GM12878 (cell line): Measurements from ENCODE around the gene IRF1. TPM values are rescaled to one million over a fixed set of nuclear protein-coding genes. Genes with fewer than 3 reads are reported as not detected.

Experiments used
- ATAC-seq: fragments of 200-7000 bp; cut with Tn5 transposase; 3 replicates; pipeline ENCODE4 v1.9.1; 2020; ENCODE audit warnings: mild to moderate bottlenecking, moderate library complexity
- BruUV-seq: library from RNA; stranded (reverse); fragments of 400-500 nt; replicated peaks from 2 replicates; lab custom pipeline; 2021; lab: Mats Ljungman, UMichigan
- CTCF ChIA-PET: fragments of 300-600 bp; sonication (Branson Sonifier 250); formaldehyde crosslinking; extraction: SDS; loops from one replicate; lab custom pipeline; 2021; ENCODE audit warnings: inconsistent platforms; lab: Yijun Ruan, JAX
- POLR2A ChIA-PET: fragments of 350-600 bp; formaldehyde crosslinking; extraction: SDS; loops from one replicate; lab custom pipeline; 2021; ENCODE audit warnings: inconsistent platforms; lab: Charles Lee
- RAD21 ChIA-PET: fragments of 300-600 bp; sonication (Branson Sonifier 250); formaldehyde crosslinking; loops from one replicate; lab custom pipeline; 2023; ENCODE audit warnings: antibody characterized with exemption; ENCODE audit not compliant: unreplicated experiment; lab: Charles Lee
- SMC1A ChIA-PET: fragments of 300-600 bp; sonication (Branson Sonifier 250); formaldehyde crosslinking; loops from one replicate; lab custom pipeline; 2023; ENCODE audit not compliant: unreplicated experiment, uncharacterized antibody; lab: Charles Lee
- DNase-seq: peaks from one replicate; pipeline ENCODE4 v3.0.0-alpha.2; 2011; ENCODE audit warnings: low read depth, low spot score
- FAIRE-seq: peaks from 3 replicates; lab custom pipeline; 2011; peaks lifted over from hg19 to GRCh38; lab: Jason Lieb, UNC
- H2AFZ ChIP-seq: 2 replicates; pipeline ENCODE4 v1.6.0; 2011; ENCODE audit warnings: low read depth, low read length, control low read depth; ENCODE audit not compliant: control insufficient read depth
- H3K27ac ChIP-seq: 2 replicates; pipeline ENCODE4 v1.5.1; 2011; ENCODE audit warnings: control low read depth; ENCODE audit not compliant: control insufficient read depth, insufficient read depth
- H3K27me3 ChIP-seq, 2 experiments: replicated peaks in 1 of 2; 2 replicates each; pipeline versions ENCODE4 v1.6.0 to v1.6.1; 2011; ENCODE audit warnings: low read length in 1 of 2; ENCODE audit not compliant: control insufficient read depth in 2 of 2, insufficient read depth in 2 of 2
- H3K36me3 ChIP-seq, 2 experiments: 2 replicates each; pipeline ENCODE4 v1.5.1; 2011; ENCODE audit warnings: low read length in 1 of 2; ENCODE audit not compliant: control insufficient read depth in 2 of 2, insufficient read depth in 2 of 2
- H3K4me1 ChIP-seq: 2 replicates; pipeline ENCODE4 v1.6.1; 2011; ENCODE audit warnings: mild to moderate bottlenecking, low read length, moderate library complexity, mixed read lengths; ENCODE audit not compliant: control insufficient read depth, insufficient read depth
- H3K4me2 ChIP-seq: 2 replicates; pipeline ENCODE4 v1.6.0; 2011; ENCODE audit warnings: control low read depth; ENCODE audit not compliant: control insufficient read depth, insufficient read depth
- H3K4me3 ChIP-seq: fragments of 200-600 bp; sonication (generic); 2 replicates; pipeline ENCODE4 v1.5.1; 2016
- H3K79me2 ChIP-seq: 2 replicates; pipeline ENCODE4 v1.6.0; 2011; ENCODE audit warnings: low read length; ENCODE audit not compliant: control insufficient read depth, insufficient read depth
- H3K9ac ChIP-seq: 2 replicates; pipeline ENCODE4 v1.8.0; 2011; ENCODE audit warnings: low read length, control low read depth, mixed read lengths; ENCODE audit not compliant: control insufficient read depth, insufficient read depth
- H3K9me3 ChIP-seq: replicated peaks from 3 replicates; pipeline ENCODE4 v1.5.1; 2011; ENCODE audit warnings: mild to moderate bottlenecking, low read length; ENCODE audit not compliant: control insufficient read depth, insufficient read depth
- H4K20me1 ChIP-seq: 2 replicates; pipeline ENCODE4 v1.6.0; 2011; ENCODE audit not compliant: control insufficient read depth, insufficient read depth
- ATF2 ChIP-seq: IDR thresholded peaks from 2 replicates; pipeline ENCODE4 v1.6.1; 2012; ENCODE audit warnings: low read length, inconsistent platforms
- CBX5 ChIP-seq: sonication (generic); IDR thresholded peaks from 2 replicates; pipeline ENCODE4 v1.6.1; 2016; ENCODE audit warnings: low read depth, moderate library complexity, mild to moderate bottlenecking, inconsistent platforms
- EED ChIP-seq: sonication (generic); IDR thresholded peaks from 2 replicates; pipeline ENCODE4 v1.6.1; 2016; ENCODE audit warnings: antibody characterized with exemption, low read depth
- FOXK2 ChIP-seq: fragments of 450-650 bp; IDR thresholded peaks from 2 replicates; pipeline ENCODE4 v1.6.1; 2017; ENCODE audit warnings: mild to moderate bottlenecking, moderate library complexity
- HDAC6 ChIP-seq: fragments of 200-600 bp; sonication (generic); IDR thresholded peaks from one replicate; pipeline ENCODE4 v1.8.0; 2017; ENCODE audit warnings: antibody characterized with exemption; ENCODE audit not compliant: unreplicated experiment
- MAX ChIP-seq: IDR thresholded peaks from 2 replicates; pipeline ENCODE4 v1.6.1; 2012; ENCODE audit warnings: low read depth, low read length, improper control_type of control experiment
- NFIC ChIP-seq: IDR thresholded peaks from 2 replicates; pipeline ENCODE4 v1.6.1; 2012; ENCODE audit warnings: low read depth, mild to moderate bottlenecking, inconsistent platforms, low read length, moderate library complexity
- PAX8 ChIP-seq: fragments of 450-650 bp; IDR thresholded peaks from 2 replicates; pipeline ENCODE4 v1.6.1; 2017; ENCODE audit warnings: mild to moderate bottlenecking, moderate library complexity
- RELA ChIP-seq: fragments of 450-650 bp; IDR thresholded peaks from 2 replicates; pipeline ENCODE4 v1.8.0; 2014; ENCODE audit warnings: borderline replicate concordance; ENCODE audit not compliant: partially characterized antibody
- SUPT20H ChIP-seq: IDR thresholded peaks from 2 replicates; pipeline ENCODE4 v1.6.1; 2011; ENCODE audit warnings: low read depth, mild to moderate bottlenecking, low read length, moderate library complexity, borderline replicate concordance; ENCODE audit not compliant: control insufficient read depth
- ZNF687 ChIP-seq: fragments of 450-650 bp; IDR thresholded peaks from 2 replicates; pipeline ENCODE4 v1.6.1; 2017; ENCODE audit warnings: mild to moderate bottlenecking, moderate library complexity
- WGBS: methylation state at CpG from one replicate; pipeline ENCODE4 v1.1.6; 2016; ENCODE audit warnings: low lambda C conversion rate; ENCODE audit not compliant: insufficient replicate concordance, insufficient coverage; ENCODE audit errors: missing lambda C conversion rate; 5-methylcytosine and 5-hydroxymethylcytosine counted together
- in situ Hi-C: fragments of 300-500 bp; cut with MboI; formaldehyde crosslinking; loops from 9 replicates; pipeline ENCODE4 v1.14.3; 2018; ENCODE audit warnings: mixed read lengths
- intact Hi-C: fragments of 100-400 bp; cut with micrococcal nuclease; formaldehyde crosslinking; loops from one replicate; pipeline ENCODE4 v1.14.2; 2022; ENCODE audit not compliant: unreplicated experiment
- polyA plus RNA-seq, 11 experiments: library from polyadenylated mRNA; depleted of rRNA in 4 of 11; unstranded in 6 of 11; stranded (reverse) in 5 of 11; fragments of >200 nt; fragmentation: Nextera tagmentation in 4 of 11; fragmentation: Illumina TruSeq in 1 of 11; extraction: Ambion mirVana in 4 of 11; extraction: Trizol in 1 of 11; gene quantifications; 1 replicate in 1 of 11; 2 replicates in 10 of 11; pipeline versions ENCODE4 v1.2.1 to v1.2.3, GENCODE V29; 2011 to 2016; ENCODE audit warnings: inconsistent platforms in 2 of 11, missing spikeins in 2 of 11, low read depth in 1 of 11
- total RNA-seq, 4 experiments: library from RNA; depleted of rRNA in 3 of 4; stranded (reverse); fragments of >200 nt in 3 of 4; fragmentation: Illumina TruSeq in 1 of 4; extraction: Trizol in 1 of 4; gene quantifications; 2 replicates each; pipeline versions ENCODE4 v1.2.1 to v1.2.3, GENCODE V29; 2013 to 2021

Gene IRF1
- total and polyA plus RNA-seq, 10 of the 15 experiments (the other 5 are each of a cell fraction or from before 2014, with no cell fraction given): 6.9 to 68.0 (median 49.6) TPM

DNA sequence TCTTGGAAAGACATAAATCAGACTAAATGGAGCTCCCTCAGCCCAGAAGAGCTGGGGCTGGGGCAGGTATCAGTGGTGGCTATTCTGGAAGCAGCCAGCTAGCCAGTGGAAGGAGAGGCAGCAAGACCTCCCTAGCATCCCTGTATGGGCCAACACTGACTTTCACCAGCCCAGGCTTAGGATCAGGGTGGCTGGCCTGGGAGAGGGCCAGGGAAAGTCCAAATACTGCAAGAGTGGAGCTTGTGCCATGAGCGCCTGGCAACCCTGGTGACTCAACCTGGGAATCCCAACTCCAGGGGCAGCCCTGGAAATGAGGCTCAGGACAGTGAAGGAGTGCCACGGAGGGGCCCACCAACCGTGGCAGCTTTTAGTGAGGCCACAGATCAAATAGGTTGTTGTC is 7.6 kb upstream of the IRF1 start:
- FAIRE-seq (no peak), ATAC-seq (no peak)
- in situ Hi-C loops: loop anchor here (10.0 kb wide), 1 partner anchor 113 kb away; no protein-coding TSS in a partner anchor

DNA sequence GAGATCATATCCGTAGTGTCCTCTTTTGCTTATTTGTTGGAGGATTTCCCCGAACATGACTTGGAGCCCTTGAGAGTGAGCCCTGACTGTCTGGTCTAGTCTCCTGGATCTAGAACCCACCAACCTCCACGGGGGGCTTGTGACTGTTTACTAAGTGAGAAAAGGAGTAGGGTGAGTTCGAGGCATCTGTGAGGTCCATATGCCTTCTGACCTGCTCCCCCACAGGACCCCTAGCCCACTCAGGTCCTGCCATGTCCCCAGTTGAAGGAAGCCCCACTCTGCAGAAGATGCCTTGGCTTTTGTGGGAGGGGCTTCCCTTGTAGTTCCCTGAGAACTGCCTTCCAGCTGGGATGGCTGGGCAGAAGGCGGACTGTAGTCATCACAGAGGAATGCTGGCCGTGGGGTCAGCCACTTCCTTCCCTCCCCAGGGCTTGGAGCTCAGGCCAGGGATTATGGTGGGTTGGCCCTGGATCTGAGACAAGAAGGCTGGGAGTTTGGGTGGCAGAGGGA is 7.0 kb upstream of the IRF1 start:
- in situ Hi-C loops: loop anchor here (10.0 kb wide), 1 partner anchor 113 kb away; no protein-coding TSS in a partner anchor
- ATAC-seq (no peak), FAIRE-seq (no peak), DNase-seq (no peak)
- no peaks in the 10 kb centered on the region for H4K20me1 ChIP-seq
- H3K4me1 ChIP-seq: peaks cover 46% of the 10 kb centered on the region
- 56% methylated on average over 6 of the region's 6 CpGs for WGBS
- H3K4me2 ChIP-seq: peak overlapping the region; percentile 73
- ChIA-PET RAD21 (interaction anchor here (1.1 to 27.2 kb wide), 14 partner anchors 9 to 260 kb away, joined by 3 to 453 read pairs (median 20); partner anchors contain the start of genes IRF1 and SLC22A4), CTCF (interaction anchor here (0.7 to 13.6 kb wide), 14 partner anchors 12 to 368 kb away, joined by 3 to 481 read pairs (median 10); partner anchors contain the start of genes GDF9 and UQCRQ), POLR2A (interaction anchor here (0.6 to 24.5 kb wide), 11 partner anchors 29 to 139 kb away, joined by 3 to 389 read pairs (median 11); no protein-coding TSS in a partner anchor), SMC1A (interaction anchor here (1.1 to 13.3 kb wide), 13 partner anchors 8 to 323 kb away, joined by 3 to 340 read pairs (median 14); no protein-coding TSS in a partner anchor)
- peak overlapping the region; percentile 63 for H3K27ac ChIP-seq
- H3K27me3 ChIP-seq: no peaks in the 10 kb centered on the region
- TSS peak; percentile 66 for BruUV-seq
- H3K9ac ChIP-seq: peak overlapping the region; percentile 79
- H3K79me2 ChIP-seq: peaks cover 6% of the 10 kb centered on the region
- H3K4me3 ChIP-seq: peak overlapping the region; percentile 85
- H3K36me3 ChIP-seq: no peaks in the 10 kb centered on the region
- intact Hi-C loops: loop anchor here (5.0 kb wide), 1 partner anchor 40 kb away; no protein-coding TSS in a partner anchor
- no peaks in the 10 kb centered on the region for H3K9me3 ChIP-seq
- H2AFZ ChIP-seq: no peak overlapping the region; the same call in 1 of the 2 replicates
- TF ChIP-seq PAX8 (no peak), ATF2 (no peak), ZNF687 (no peak), MAX (no peak), FOXK2 (no peak), CBX5 (no peak)

More for the DNA sequence above, 7.6 kb upstream of the IRF1 start:
- no peak for DNase-seq
- Histone ChIP-seq H3K79me2 (peaks cover 6% of the 10 kb centered on the region), H2AFZ (no peak overlapping the region), H3K27ac (no peak overlapping the region), H3K4me2 (no peak overlapping the region; the same call in 1 of the 2 replicates), H4K20me1 (no peaks in the 10 kb centered on the region), H3K4me1 (peaks cover 46% of the 10 kb centered on the region), H3K36me3 (no peaks in the 10 kb centered on the region), H3K9ac (no peak overlapping the region), H3K4me3 (no peak overlapping the region), H3K9me3 (no peaks in the 10 kb centered on the region), H3K27me3 (no peaks in the 10 kb centered on the region)
- no TSS peak for BruUV-seq
- TF ChIP-seq HDAC6 (no peak), CBX5 (no peak), SUPT20H (no peak), RELA (no peak), EED (0 out of 2 replicates have a peak, but pooled peaks have one; percentile 16), NFIC (no peak)
- RAD21 ChIA-PET: interaction anchor here (0.8 to 27.2 kb wide), 15 partner anchors 10 to 322 kb away, joined by 3 to 453 read pairs (median 19); partner anchors contain the start of genes IRF1 and SLC22A4
- WGBS: 88% methylated on average over 3 of the region's 3 CpGs
- POLR2A ChIA-PET: interaction anchor here (0.6 to 24.5 kb wide), 11 partner anchors 19 to 87 kb away, joined by 3 to 389 read pairs (median 10); no protein-coding TSS in a partner anchor
- SMC1A ChIA-PET: interaction anchor here (0.6 to 13.3 kb wide), 15 partner anchors 8 to 326 kb away, joined by 3 to 340 read pairs (median 5); partner anchors contain the start of gene IRF1
- intact Hi-C loops: loop anchor here (5.0 kb wide), 1 partner anchor 41 kb away; no protein-coding TSS in a partner anchor
- CTCF ChIA-PET: interaction anchor here (0.7 to 13.6 kb wide), 15 partner anchors 11 to 368 kb away, joined by 3 to 481 read pairs (median 9); partner anchors contain the start of genes GDF9, SLC22A5 and UQCRQ
